Measurements from ENCODE around the gene LRRC3C. TPM values are rescaled to one million over a fixed set of nuclear protein-coding genes. Genes with fewer than 3 reads are reported as not detected.

Gene LRRC3C
- total RNA-seq, 1 experiment from 2014 or later, result not detected

DNA sequence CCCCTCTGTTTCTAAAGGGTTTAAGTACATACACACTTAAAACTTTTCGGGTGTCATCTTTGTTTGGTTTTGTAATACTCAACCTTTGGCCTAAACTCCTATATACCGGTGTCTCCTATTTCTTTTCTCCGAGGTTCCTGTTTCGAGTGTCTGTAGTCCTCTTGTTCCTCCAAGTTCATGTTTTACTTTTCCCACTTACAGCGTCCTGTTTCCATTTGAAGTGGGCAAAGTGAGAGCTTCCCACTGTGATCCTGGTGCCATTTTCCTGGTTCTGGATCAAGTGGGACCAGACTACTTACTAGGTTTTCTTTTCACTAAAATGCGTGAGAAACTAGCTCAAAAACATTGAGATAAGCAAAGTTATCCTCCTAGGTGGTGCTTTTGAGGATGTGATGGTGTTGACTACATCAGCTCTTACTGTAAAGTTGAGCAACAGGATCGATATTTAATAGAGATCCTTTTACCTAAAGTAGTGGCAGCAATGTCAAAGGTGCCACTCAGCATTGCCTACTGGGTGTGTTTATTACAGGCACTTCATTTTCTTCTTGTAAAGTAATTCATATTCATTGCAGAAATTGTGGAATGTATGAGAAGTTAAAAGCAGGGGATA lies 54.3 kb downstream of the LRRC3C start:
- Histone ChIP-seq H3K27me3 (replicated peaks; ENCODE audit: insufficient read depth, low read depth, low read length, poor library complexity) (no peaks in the 10 kb centered on the region), H3K36me3 (ENCODE audit: insufficient read depth, low read length, poor library complexity, severe bottlenecking) (peaks cover 24% of the 10 kb centered on the region), H3K4me3 (ENCODE audit: low read depth, low read length, poor library complexity, severe bottlenecking) (peak overlapping the region; percentile 80), H3K4me1 (ENCODE audit: insufficient read depth, low read length, poor library complexity, severe bottlenecking) (no peaks in the 10 kb centered on the region), H3K9me3 (ENCODE audit: low read depth, low read length, poor library complexity, severe bottlenecking) (no peaks in the 10 kb centered on the region), H3K27ac (ENCODE audit: low read depth, low read length, poor library complexity, severe bottlenecking) (peak overlapping the region; percentile 97)
- TF ChIP-seq, protein P1, sequence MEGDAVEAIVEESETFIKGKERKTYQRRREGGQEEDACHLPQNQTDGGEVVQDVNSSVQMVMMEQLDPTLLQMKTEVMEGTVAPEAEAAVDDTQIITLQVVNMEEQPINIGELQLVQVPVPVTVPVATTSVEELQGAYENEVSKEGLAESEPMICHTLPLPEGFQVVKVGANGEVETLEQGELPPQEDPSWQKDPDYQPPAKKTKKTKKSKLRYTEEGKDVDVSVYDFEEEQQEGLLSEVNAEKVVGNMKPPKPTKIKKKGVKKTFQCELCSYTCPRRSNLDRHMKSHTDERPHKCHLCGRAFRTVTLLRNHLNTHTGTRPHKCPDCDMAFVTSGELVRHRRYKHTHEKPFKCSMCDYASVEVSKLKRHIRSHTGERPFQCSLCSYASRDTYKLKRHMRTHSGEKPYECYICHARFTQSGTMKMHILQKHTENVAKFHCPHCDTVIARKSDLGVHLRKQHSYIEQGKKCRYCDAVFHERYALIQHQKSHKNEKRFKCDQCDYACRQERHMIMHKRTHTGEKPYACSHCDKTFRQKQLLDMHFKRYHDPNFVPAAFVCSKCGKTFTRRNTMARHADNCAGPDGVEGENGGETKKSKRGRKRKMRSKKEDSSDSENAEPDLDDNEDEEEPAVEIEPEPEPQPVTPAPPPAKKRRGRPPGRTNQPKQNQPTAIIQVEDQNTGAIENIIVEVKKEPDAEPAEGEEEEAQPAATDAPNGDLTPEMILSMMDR (conservative IDR thresholded peaks at IDR 0.05; ENCODE audit: low read depth, low read length), result no peak
- no peak for TF ChIP-seq EZH2 (IDR thresholded peaks at IDR 0.05; ENCODE audit: borderline replicate concordance, low read depth, low read length, poor library complexity, severe bottlenecking)
- POLR2A ChIA-PET (ENCODE audit: low non-redundant PET), result interaction anchor here (0.6 kb wide), 1 partner anchor 99 kb away, joined by 9 read pairs; no protein-coding TSS in a partner anchor
- CTCF ChIA-PET, result no interaction called here
- no peak for DNase-seq (ENCODE audit: low spot score)
- BruUV-seq (replicated peaks), result no TSS peak
- intact Hi-C loops (cut with micrococcal nuclease; ENCODE audit: unreplicated experiment), result no loop called here

DNA sequence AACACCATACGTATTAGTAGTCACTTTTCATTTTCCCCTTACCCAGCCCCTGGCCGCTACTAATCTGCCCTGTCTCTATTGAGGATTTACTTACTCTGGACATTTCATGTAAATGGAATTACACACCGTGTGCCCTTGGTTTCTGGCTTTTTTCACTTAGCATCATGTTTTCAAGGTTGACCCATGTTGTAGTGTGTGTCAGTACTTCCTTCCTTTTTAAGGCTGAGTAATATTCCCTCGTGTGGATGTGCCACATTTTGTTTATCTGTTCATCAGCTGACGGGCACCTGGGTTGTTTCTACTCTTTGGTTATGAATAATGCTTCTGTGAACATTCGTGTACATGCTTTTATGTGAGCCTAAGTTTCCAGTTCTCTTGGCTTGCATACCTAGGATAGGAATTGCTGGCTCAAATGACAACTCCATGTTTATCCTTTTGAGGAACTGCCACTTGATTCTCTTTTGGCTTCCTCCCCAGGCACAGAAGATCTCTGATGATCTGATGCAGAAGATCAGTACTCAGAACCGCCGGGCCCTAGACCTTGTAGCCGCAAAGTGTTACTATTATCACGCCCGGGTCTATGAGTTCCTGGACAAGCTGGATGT lies 60.8 kb downstream of the LRRC3C start:
- intact Hi-C loops (cut with micrococcal nuclease; ENCODE audit: unreplicated experiment), result no loop called here
- POLR2A ChIA-PET (ENCODE audit: low non-redundant PET), result no interaction called here
- Histone ChIP-seq H3K4me1 (ENCODE audit: insufficient read depth, low read length, poor library complexity, severe bottlenecking) (no peaks in the 10 kb centered on the region), H3K9me3 (ENCODE audit: low read depth, low read length, poor library complexity, severe bottlenecking) (no peaks in the 10 kb centered on the region), H3K27ac (ENCODE audit: low read depth, low read length, poor library complexity, severe bottlenecking) (no peak overlapping the region), H3K4me3 (ENCODE audit: low read depth, low read length, poor library complexity, severe bottlenecking) (no peak overlapping the region), H3K27me3 (replicated peaks; ENCODE audit: insufficient read depth, low read depth, low read length, poor library complexity) (no peaks in the 10 kb centered on the region), H3K36me3 (ENCODE audit: insufficient read depth, low read length, poor library complexity, severe bottlenecking) (peaks cover 72% of the 10 kb centered on the region)
- no peak for TF ChIP-seq EZH2 (IDR thresholded peaks at IDR 0.05; ENCODE audit: borderline replicate concordance, low read depth, low read length, poor library complexity, severe bottlenecking)
- TF ChIP-seq, protein P1 (conservative IDR thresholded peaks at IDR 0.05; ENCODE audit: low read depth, low read length), result no peak
- no peak for DNase-seq (ENCODE audit: low spot score)
- no TSS peak for BruUV-seq (replicated peaks)
- CTCF ChIA-PET, result no interaction called here

DNA sequence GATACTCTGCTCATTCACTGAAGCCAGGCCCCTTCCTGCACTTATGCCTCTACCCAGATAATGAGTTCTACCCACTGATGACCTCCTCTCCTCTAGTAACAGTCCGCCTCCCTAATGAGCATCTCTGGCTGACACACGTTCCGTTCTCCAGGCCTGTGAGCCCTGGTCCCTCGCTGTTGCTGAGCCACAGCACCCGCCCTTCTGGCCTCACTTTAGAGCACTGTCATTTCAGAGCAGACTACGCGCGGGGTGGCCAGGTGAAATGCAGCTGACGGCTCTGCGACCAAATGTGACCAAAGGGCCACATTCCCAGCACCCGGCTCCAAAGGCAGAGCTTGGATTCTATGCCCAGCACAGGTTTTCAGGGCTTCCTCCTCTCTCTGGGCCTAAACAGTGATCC lies 66.9 kb downstream of the LRRC3C start:
- no peak for DNase-seq (ENCODE audit: low spot score)
- Histone ChIP-seq H3K27me3 (replicated peaks; ENCODE audit: insufficient read depth, low read depth, low read length, poor library complexity) (no peaks in the 10 kb centered on the region), H3K27ac (ENCODE audit: low read depth, low read length, poor library complexity, severe bottlenecking) (no peak overlapping the region), H3K9me3 (ENCODE audit: low read depth, low read length, poor library complexity, severe bottlenecking) (no peaks in the 10 kb centered on the region), H3K4me1 (ENCODE audit: insufficient read depth, low read length, poor library complexity, severe bottlenecking) (no peaks in the 10 kb centered on the region), H3K4me3 (ENCODE audit: low read depth, low read length, poor library complexity, severe bottlenecking) (no peak overlapping the region), H3K36me3 (ENCODE audit: insufficient read depth, low read length, poor library complexity, severe bottlenecking) (peaks cover 51% of the 10 kb centered on the region)
- intact Hi-C loops (cut with micrococcal nuclease; ENCODE audit: unreplicated experiment), result no loop called here
- POLR2A ChIA-PET (ENCODE audit: low non-redundant PET), result no interaction called here
- CTCF ChIA-PET, result no interaction called here
- TF ChIP-seq, protein P1 (conservative IDR thresholded peaks at IDR 0.05; ENCODE audit: low read depth, low read length), result no peak
- TF ChIP-seq EZH2 (IDR thresholded peaks at IDR 0.05; ENCODE audit: borderline replicate concordance, low read depth, low read length, poor library complexity, severe bottlenecking), result no peak
- no TSS peak for BruUV-seq (replicated peaks)

Other genes with a start within 250 kb of the LRRC3C start
- 3.6 and 7.6 TPM in 2 replicates for gene PGAP3, start 239.7 kb upstream of the LRRC3C start, total RNA-seq (2021)
- 11.1 and 17.8 TPM in 2 replicates for gene ERBB2, start 227.7 kb upstream of the LRRC3C start, total RNA-seq (2021)
- 30.5 and 33.5 TPM in 2 replicates for gene MIEN1, start 197.2 kb upstream of the LRRC3C start, total RNA-seq (2021)
- gene GRB7, start 189.8 kb upstream of the LRRC3C start, total RNA-seq (2021), result 0.62 and 0.63 TPM in 2 replicates
- not detected in 2 replicates for gene IKZF3, start 63.4 kb upstream of the LRRC3C start, total RNA-seq (2021)
- gene ZPBP2, start 59.5 kb upstream of the LRRC3C start, total RNA-seq (2021), result not detected in 2 replicates
- 5.0 and 5.3 TPM in 2 replicates for gene GSDMB, start 9.1 kb upstream of the LRRC3C start, total RNA-seq (2021)
- 18.0 and 20.8 TPM in 2 replicates for gene ORMDL3, start 131 bp upstream of the LRRC3C start, total RNA-seq (2021)
- gene GSDMA, start 35.3 kb downstream of the LRRC3C start, total RNA-seq (2021), result not detected in 2 replicates
- 161 and 168 TPM in 2 replicates for gene PSMD3, start 53.1 kb downstream of the LRRC3C start, total RNA-seq (2021)
- not detected in 2 replicates for gene CSF3, start 87.7 kb downstream of the LRRC3C start, total RNA-seq (2021)
- 48.7 and 50.7 TPM in 2 replicates for gene MED24, start 126.7 kb downstream of the LRRC3C start, total RNA-seq (2021)
- gene THRA, start 135.2 kb downstream of the LRRC3C start, total RNA-seq (2021), result 14.5 and 18.7 TPM in 2 replicates
- gene NR1D1, start 172.9 kb downstream of the LRRC3C start, total RNA-seq (2021), result 1.9 and 2.6 TPM in 2 replicates
- 56.9 and 59.9 TPM in 2 replicates for gene MSL1, start 194.2 kb downstream of the LRRC3C start, total RNA-seq (2021)
- 65.1 and 66.5 TPM in 2 replicates for gene CASC3, start 212.8 kb downstream of the LRRC3C start, total RNA-seq (2021)
- 11.4 and 11.9 TPM in 2 replicates for gene RAPGEFL1, start 249.7 kb downstream of the LRRC3C start, total RNA-seq (2021)

Measured in A673 (cell line).